Omental fat pad (tissue), 4 donors: Measurements from ENCODE around the gene DMPK. TPM values are rescaled to one million over a fixed set of nuclear protein-coding genes. Genes with fewer than 3 reads are reported as not detected.
"Not testable (repeated sequence)": the region's sequence is repeated elsewhere in the genome, so short reads cannot be mapped to it uniquely, and the experiment has no call there.

ENCODE experiments used
- ATAC-seq: fragments of 150-250 bp; one replicate; pipeline ENCODE4 v1.9.1; 2016; ENCODE audit warnings: mild to moderate bottlenecking, moderate library complexity; ENCODE audit not compliant: low FRiP score
- DNase-seq: peaks from one replicate; pipeline ENCODE4 v3.0.0-alpha.2; 2019; ENCODE audit warnings: low spot score
- total RNA-seq, 4 donors: library from RNA; depleted of rRNA; stranded (reverse); fragments of >200 nt; gene quantifications; one replicate each; pipeline ENCODE4 v1.1.0, GENCODE V29; 2016
- TF ChIP-seq, protein P1 (sequence below), 3 donors: fragments of 450-650 bp; IDR thresholded peaks; one replicate each; pipeline ENCODE4 v1.5.1; 2016 to 2017; ENCODE audit warnings: antibody characterized with exemption in 3 of 3, mild to moderate bottlenecking in 3 of 3, moderate library complexity in 2 of 3

DMPK gene
- total RNA-seq, 4 donors from 2014 or later: 9.4 to 30.1 (median 23.2) TPM

DNA sequence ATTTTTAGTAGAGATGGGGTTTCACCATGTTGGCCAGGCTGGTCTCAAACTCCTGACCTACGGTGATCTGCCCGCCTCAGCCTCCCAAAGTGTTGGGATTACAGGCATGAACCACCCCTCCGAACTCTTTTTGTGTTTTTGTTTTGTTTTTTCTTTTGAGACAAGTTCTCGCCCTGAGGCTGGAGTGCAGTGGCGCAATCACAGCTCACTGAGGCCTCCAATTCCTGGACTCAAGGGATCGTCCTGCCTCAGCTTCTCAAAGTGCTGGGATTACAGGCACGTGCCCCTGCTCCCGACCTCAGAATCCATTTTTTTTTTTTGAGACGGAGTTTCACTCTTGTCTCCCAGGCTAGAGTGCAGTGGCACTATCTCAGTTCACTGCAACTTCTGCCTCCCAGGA lies 24.6 kb downstream of the DMPK start:
- no peak for DNase-seq
- TF ChIP-seq, protein P1, sequence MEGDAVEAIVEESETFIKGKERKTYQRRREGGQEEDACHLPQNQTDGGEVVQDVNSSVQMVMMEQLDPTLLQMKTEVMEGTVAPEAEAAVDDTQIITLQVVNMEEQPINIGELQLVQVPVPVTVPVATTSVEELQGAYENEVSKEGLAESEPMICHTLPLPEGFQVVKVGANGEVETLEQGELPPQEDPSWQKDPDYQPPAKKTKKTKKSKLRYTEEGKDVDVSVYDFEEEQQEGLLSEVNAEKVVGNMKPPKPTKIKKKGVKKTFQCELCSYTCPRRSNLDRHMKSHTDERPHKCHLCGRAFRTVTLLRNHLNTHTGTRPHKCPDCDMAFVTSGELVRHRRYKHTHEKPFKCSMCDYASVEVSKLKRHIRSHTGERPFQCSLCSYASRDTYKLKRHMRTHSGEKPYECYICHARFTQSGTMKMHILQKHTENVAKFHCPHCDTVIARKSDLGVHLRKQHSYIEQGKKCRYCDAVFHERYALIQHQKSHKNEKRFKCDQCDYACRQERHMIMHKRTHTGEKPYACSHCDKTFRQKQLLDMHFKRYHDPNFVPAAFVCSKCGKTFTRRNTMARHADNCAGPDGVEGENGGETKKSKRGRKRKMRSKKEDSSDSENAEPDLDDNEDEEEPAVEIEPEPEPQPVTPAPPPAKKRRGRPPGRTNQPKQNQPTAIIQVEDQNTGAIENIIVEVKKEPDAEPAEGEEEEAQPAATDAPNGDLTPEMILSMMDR (IDR thresholded peaks at IDR 0.05): no peak
- ATAC-seq: no peak

DNA sequence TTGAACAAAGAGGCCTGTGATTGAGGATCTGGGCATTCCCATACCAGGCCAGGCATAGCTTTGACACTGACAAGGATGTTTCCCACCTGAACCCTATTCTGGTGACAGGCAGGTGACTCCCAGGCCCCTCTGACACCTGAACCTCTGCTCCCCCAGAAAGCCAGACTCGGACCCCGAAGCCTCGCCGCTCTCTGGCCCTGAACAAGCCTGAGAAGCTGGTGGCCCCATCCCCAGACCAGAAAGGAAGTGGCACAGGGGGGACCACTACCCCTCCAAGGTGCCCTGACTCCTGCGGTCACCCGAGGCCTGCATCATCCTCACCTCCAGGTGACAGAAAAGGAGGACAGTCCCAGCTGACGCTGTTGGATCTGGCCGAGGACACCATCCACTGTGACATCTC lies 28.0 kb downstream of the DMPK start:
- DNase-seq (no peak), ATAC-seq (no peak)
- TF ChIP-seq, protein P1 (IDR thresholded peaks at IDR 0.05): no peak

DNA sequence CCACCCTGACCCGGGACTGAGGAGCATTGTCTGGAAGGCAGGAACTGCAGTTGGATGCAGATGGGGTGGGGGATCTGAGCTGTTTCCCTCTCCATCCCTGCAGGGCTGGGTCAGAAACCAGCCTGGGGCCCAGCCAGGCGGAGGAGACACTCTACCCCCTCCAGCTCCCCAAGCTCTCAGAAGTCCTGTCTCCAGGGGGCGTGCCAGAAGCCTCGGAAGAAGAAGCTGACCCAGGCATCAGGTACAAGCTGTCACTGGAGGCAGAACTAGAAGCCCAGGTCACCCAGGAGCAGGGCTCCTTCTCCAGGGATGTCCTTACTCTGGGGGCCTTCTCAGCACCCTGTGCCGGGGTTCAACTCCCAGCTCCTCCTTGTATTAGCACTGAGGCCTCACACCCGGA lies 28.7 kb downstream of the DMPK start:
- DNase-seq: no peak
- ATAC-seq: no peak
- TF ChIP-seq, protein P1 (IDR thresholded peaks at IDR 0.05): no peak

DNA sequence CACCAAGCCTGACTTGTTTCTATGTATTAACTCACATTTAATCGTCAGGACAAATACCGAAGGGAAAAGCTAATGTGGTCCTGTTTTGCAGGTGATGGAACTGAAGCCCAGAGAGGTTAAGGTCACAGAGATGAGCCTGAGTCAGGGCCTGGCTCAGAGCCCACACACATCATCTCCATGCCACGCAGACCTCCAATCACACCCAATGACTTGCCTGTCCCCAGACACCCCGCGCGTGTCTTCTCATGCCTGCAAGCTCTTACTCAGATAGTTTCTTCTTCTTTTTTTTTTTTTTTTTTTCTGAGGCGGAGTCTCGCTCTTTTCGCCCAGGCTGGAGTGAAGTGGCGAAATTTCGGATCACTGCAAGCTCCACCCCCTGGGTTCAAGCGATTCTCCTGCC lies 29.7 kb downstream of the DMPK start:
- ATAC-seq: no peak
- TF ChIP-seq, protein P1 (IDR thresholded peaks at IDR 0.05): no peak
- DNase-seq: no peak

DNA sequence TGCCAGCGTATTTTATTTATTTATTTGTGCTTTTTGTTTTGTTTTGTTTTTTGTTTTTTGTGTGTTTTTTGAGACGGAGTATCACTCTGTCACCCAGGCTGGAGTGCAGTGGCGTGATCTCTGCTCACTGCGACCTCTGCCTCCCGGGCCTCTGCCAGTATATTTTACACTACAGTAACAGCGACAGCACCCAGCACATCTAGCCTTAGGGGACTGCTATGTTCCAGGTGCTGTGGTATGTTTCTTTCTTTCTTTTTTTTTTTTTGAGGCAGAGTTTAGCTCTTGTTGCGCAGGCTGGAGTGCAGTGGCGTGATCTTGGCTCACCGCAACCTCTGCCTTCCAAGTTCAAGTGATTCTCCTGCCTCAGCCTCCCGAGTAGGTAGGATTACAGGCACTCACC lies 30.8 kb downstream of the DMPK start:
- DNase-seq, ATAC-seq: not testable (repeated sequence)

DNA sequence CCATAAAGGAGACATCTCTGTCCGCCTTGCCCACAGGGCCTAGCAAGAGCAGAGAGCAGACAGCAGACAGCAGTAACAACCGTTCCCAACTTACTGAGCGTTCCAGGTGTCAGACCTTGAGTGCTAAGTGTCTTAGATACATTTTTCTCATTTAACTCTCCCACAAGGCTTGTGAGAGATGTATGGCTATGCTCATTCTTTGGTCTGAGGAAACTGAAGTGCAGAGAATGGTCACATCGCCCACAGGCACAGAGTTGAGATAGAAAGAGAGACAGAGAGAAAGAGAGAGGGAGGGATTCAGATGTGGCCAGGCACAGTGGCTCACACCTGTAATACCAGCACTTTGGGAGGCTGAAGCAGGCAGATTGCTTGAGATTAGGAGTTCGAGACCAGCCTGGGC lies 34.8 kb downstream of the DMPK start:
- TF ChIP-seq, protein P1 (IDR thresholded peaks at IDR 0.05): no peak
- DNase-seq (no peak), ATAC-seq (no peak)

DNA sequence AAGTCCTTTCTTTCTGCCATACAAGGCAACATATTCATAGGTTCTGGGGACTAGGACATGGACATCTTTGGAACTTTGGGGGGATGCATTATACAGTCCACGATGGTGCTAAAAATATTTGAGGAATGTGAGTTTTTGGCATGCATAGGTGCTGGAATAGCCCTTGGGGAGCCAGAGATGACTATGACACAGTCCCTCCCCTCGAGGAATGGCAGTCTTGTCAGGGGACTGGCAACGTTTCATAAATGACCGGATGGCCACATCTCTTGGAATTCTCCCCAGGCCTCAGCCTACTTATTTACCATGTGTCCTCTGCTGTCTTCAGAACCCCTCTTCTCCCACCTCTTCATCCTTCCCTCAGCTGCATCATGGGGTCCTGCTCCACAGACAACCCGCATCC lies 35.4 kb downstream of the DMPK start:
- DNase-seq: no peak
- TF ChIP-seq, protein P1 (IDR thresholded peaks at IDR 0.05): no peak

DNA sequence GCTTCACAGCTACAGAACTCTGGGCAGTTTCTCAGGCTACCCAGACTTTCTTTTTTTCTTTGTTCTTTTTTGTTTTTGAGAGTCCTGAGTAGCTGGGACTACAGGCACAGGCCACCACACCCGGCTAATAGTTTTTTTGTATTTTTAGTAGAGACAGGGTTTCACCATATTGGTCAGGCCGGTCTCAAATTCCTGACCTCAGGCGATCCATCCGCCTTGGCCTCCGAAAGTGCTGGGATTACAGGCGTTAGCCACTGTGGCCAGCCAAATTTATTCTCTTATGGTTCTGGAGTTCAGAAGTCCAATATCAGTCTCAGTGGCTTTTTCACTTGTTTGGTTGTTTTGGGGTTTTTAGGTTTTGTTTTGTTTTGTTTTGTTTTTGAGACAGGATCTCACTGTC lies 36.7 kb downstream of the DMPK start:
- no peak for DNase-seq
- TF ChIP-seq, protein P1 (IDR thresholded peaks at IDR 0.05): no peak
- ATAC-seq: no peak

More for the DNA sequence above, 35.4 kb downstream of the DMPK start:
- no peak for ATAC-seq
